Uterus (tissue), 2 donors: ENCODE data around the gene AKAP12.

Source experiments
- POLR2A ChIP-seq, 2 donors: fragments of 450-650 bp; IDR thresholded peaks; one replicate each; pipeline ENCODE4 v1.6.1; 2016; ENCODE audit warnings: antibody characterized with exemption in 2 of 2, mild to moderate bottlenecking in 1 of 2, moderate library complexity in 1 of 2
- TF ChIP-seq, protein P1 (sequence below), 4 experiments: fragments of 200-600 bp in 2 of 4; fragments of 450-650 bp in 2 of 4; sonication (generic) in 2 of 4; IDR thresholded peaks; one replicate each; pipeline ENCODE4 v1.5.1; 2016 to 2019; ENCODE audit warnings: antibody characterized with exemption in 4 of 4, mild to moderate bottlenecking in 2 of 4, moderate library complexity in 1 of 4

DNA sequence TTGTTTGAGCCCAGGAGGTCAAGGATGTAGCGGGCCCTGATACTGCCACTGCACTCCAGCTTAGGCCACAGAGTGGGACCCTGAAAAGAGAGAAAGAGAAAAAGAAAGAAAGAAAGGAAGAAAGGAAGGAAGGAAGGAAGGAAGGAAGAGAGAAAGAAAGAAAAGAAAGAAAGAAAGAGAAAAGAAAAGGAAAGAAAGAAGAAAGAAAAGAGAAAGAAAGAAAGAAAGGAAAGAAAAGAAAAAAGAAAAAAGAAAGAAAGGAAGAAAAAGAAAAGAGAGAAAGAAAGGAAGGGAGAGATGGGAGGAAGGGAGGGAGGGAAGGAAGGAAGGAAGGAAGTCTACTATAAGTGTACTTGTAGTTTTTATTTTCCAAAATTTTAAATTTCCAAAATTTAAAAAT is 42.2 kb upstream of the AKAP12 start:
- TF ChIP-seq, protein P1, sequence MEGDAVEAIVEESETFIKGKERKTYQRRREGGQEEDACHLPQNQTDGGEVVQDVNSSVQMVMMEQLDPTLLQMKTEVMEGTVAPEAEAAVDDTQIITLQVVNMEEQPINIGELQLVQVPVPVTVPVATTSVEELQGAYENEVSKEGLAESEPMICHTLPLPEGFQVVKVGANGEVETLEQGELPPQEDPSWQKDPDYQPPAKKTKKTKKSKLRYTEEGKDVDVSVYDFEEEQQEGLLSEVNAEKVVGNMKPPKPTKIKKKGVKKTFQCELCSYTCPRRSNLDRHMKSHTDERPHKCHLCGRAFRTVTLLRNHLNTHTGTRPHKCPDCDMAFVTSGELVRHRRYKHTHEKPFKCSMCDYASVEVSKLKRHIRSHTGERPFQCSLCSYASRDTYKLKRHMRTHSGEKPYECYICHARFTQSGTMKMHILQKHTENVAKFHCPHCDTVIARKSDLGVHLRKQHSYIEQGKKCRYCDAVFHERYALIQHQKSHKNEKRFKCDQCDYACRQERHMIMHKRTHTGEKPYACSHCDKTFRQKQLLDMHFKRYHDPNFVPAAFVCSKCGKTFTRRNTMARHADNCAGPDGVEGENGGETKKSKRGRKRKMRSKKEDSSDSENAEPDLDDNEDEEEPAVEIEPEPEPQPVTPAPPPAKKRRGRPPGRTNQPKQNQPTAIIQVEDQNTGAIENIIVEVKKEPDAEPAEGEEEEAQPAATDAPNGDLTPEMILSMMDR (IDR thresholded peaks at IDR 0.05), result no peak
- no peak for TF ChIP-seq POLR2A (IDR thresholded peaks at IDR 0.05)
